ACC112 (cell line): ENCODE results near the gene PRKAR2A.
"Not testable (repeated sequence)": the region's sequence is repeated elsewhere in the genome, so short reads cannot be mapped to it uniquely, and the experiment has no call there.

Source experiments
- H2AFZ ChIP-seq: fragments of 200-600 bp; sonication (generic); one replicate; pipeline ENCODE4 v1.6.0; 2017; ENCODE audit warnings: antibody characterized with exemption, low read length; ENCODE audit not compliant: unreplicated experiment
- H3K27ac ChIP-seq: fragments of 200-600 bp; sonication (generic); 2 replicates; pipeline ENCODE4 v1.5.1; 2014; ENCODE audit warnings: low read depth, mild to moderate bottlenecking, antibody characterized with exemption, low read length, moderate library complexity
- H3K27me3 ChIP-seq: fragments of 200-600 bp; sonication (generic); 2 replicates; pipeline ENCODE4 v1.6.1; 2014; ENCODE audit warnings: mild to moderate bottlenecking, antibody characterized with exemption, low read length, moderate library complexity, mixed read lengths; ENCODE audit not compliant: insufficient read depth
- H3K36me3 ChIP-seq: fragments of 200-600 bp; sonication (generic); 2 replicates; pipeline ENCODE4 v1.6.1; 2016; ENCODE audit warnings: mild to moderate bottlenecking, antibody characterized with exemption, low read length, moderate library complexity, mixed read lengths; ENCODE audit not compliant: insufficient read depth
- H3K4me1 ChIP-seq: fragments of 200-600 bp; sonication (generic); one replicate; pipeline ENCODE4 v1.6.1; 2016; ENCODE audit warnings: low read length, mixed read lengths; ENCODE audit not compliant: insufficient read depth, unreplicated experiment, control insufficient read depth
- H3K4me3 ChIP-seq: fragments of 200-600 bp; sonication (generic); 2 replicates; pipeline ENCODE4 v1.5.1; 2014; ENCODE audit warnings: mild to moderate bottlenecking, low read depth, low read length
- H3K79me2 ChIP-seq: fragments of 200-600 bp; sonication (generic); one replicate; pipeline ENCODE4 v1.6.0; 2016; ENCODE audit warnings: low read length; ENCODE audit not compliant: control insufficient read depth, unreplicated experiment, insufficient read depth

Gene PRKAR2A

GRCh38 chr3:48804930-48805329, 42.7 kb downstream of the PRKAR2A start:
- Histone ChIP-seq H3K4me3 (no peak overlapping the region), H3K36me3 (no peaks in the 10 kb centered on the region), H3K27ac (no peak overlapping the region), H3K27me3 (no peaks in the 10 kb centered on the region), H3K4me1 (no peaks in the 10 kb centered on the region), H2AFZ (no peak overlapping the region), H3K79me2 (peaks cover 4% of the 10 kb centered on the region)

GRCh38 chr3:48800831-48801230, 46.8 kb downstream of the PRKAR2A start:
- not testable (repeated sequence) for H3K4me1 ChIP-seq, H3K79me2 ChIP-seq, H3K36me3 ChIP-seq, H3K27me3 ChIP-seq, H3K27ac ChIP-seq, H2AFZ ChIP-seq, H3K4me3 ChIP-seq

- Histone ChIP-seq H3K36me3 (no peaks in the 10 kb centered on the region), H3K79me2 (no peaks in the 10 kb centered on the region), H3K4me3 (no peak overlapping the region), H3K27ac (no peak overlapping the region), H2AFZ (no peak overlapping the region), H3K4me1 (no peaks in the 10 kb centered on the region), H3K27me3 (no peaks in the 10 kb centered on the region)
These were observed 48.7 kb downstream of the PRKAR2A start for GRCh38 chr3:48798998-48799397.

- H3K4me1 ChIP-seq = no peaks in the 10 kb centered on the region
- no peak overlapping the region for H3K27ac ChIP-seq
- no peaks in the 10 kb centered on the region for H3K79me2 ChIP-seq
- no peaks in the 10 kb centered on the region for H3K36me3 ChIP-seq
- no peak overlapping the region for H2AFZ ChIP-seq
- H3K27me3 ChIP-seq = no peaks in the 10 kb centered on the region
- H3K4me3 ChIP-seq = no peak overlapping the region
These were observed 50.0 kb downstream of the PRKAR2A start for GRCh38 chr3:48797626-48798025.

- Histone ChIP-seq H3K4me1 (no peaks in the 10 kb centered on the region), H3K27ac (no peak overlapping the region), H3K4me3 (no peak overlapping the region), H3K36me3 (no peaks in the 10 kb centered on the region), H3K27me3 (no peaks in the 10 kb centered on the region), H3K79me2 (no peaks in the 10 kb centered on the region), H2AFZ (no peak overlapping the region)
These were observed 51.5 kb downstream of the PRKAR2A start for GRCh38 chr3:48795997-48796732.

GRCh38 chr3:48793484-48793883, 54.2 kb downstream of the PRKAR2A start:
- not testable (repeated sequence) for H3K4me3 ChIP-seq, H3K79me2 ChIP-seq

GRCh38 chr3:48789665-48790064, 58.0 kb downstream of the PRKAR2A start:
- Histone ChIP-seq H3K4me3 (no peak overlapping the region), H3K27me3 (no peaks in the 10 kb centered on the region), H3K27ac (no peak overlapping the region), H3K79me2 (no peaks in the 10 kb centered on the region), H2AFZ (no peak overlapping the region), H3K4me1 (peaks cover 1% of the 10 kb centered on the region), H3K36me3 (no peaks in the 10 kb centered on the region)

More at GRCh38 chr3:48793484-48793883, 54.2 kb downstream of the PRKAR2A start:
- H2AFZ ChIP-seq, H3K27me3 ChIP-seq, H3K27ac ChIP-seq, H3K4me1 ChIP-seq, H3K36me3 ChIP-seq: not testable (repeated sequence)

GRCh38 chr3:48788544-48789162, 59.0 kb downstream of the PRKAR2A start:
- no peak overlapping the region for H3K4me3 ChIP-seq
- no peaks in the 10 kb centered on the region for H3K79me2 ChIP-seq
- no peak overlapping the region for H3K27ac ChIP-seq
- peaks cover 4% of the 10 kb centered on the region for H3K4me1 ChIP-seq
- H3K36me3 ChIP-seq = no peaks in the 10 kb centered on the region
- H3K27me3 ChIP-seq = no peaks in the 10 kb centered on the region
- no peak overlapping the region for H2AFZ ChIP-seq

- no peak overlapping the region for H2AFZ ChIP-seq
- peaks cover 4% of the 10 kb centered on the region for H3K4me1 ChIP-seq
- H3K36me3 ChIP-seq = no peaks in the 10 kb centered on the region
- H3K27ac ChIP-seq = peak overlapping the region; percentile 67
- no peaks in the 10 kb centered on the region for H3K79me2 ChIP-seq
- H3K27me3 ChIP-seq = no peaks in the 10 kb centered on the region
- no peak overlapping the region for H3K4me3 ChIP-seq
These were observed 63.1 kb downstream of the PRKAR2A start for GRCh38 chr3:48784426-48785120.

- no peaks in the 10 kb centered on the region for H3K36me3 ChIP-seq
- H3K27ac ChIP-seq = no peak overlapping the region
- peaks cover 4% of the 10 kb centered on the region for H3K4me1 ChIP-seq
- no peaks in the 10 kb centered on the region for H3K79me2 ChIP-seq
- no peak overlapping the region for H3K4me3 ChIP-seq
- no peak overlapping the region for H2AFZ ChIP-seq
- no peaks in the 10 kb centered on the region for H3K27me3 ChIP-seq
These were observed 64.4 kb downstream of the PRKAR2A start for GRCh38 chr3:48783304-48783703.

- H3K27ac ChIP-seq = no peak overlapping the region
These were observed 65.6 kb downstream of the PRKAR2A start for GRCh38 chr3:48782046-48782445.

More at GRCh38 chr3:48782046-48782445, 65.6 kb downstream of the PRKAR2A start:
- Histone ChIP-seq H3K36me3 (no peaks in the 10 kb centered on the region), H3K4me1 (peaks cover 4% of the 10 kb centered on the region), H3K27me3 (no peaks in the 10 kb centered on the region), H2AFZ (no peak overlapping the region), H3K79me2 (no peaks in the 10 kb centered on the region), H3K4me3 (no peak overlapping the region)
